GM13977 (cell line): ENCODE results near the gene SERPINE1.

Source experiments
- DNase-seq: peaks from one replicate; pipeline ENCODE4 v3.0.0; 2012; ENCODE audit warnings: low spot score
- CTCF ChIP-seq: IDR thresholded peaks from 2 replicates; pipeline ENCODE4 v1.5.1; 2012; ENCODE audit warnings: mild to moderate bottlenecking, control low read depth; ENCODE audit not compliant: insufficient read depth; ENCODE audit errors: extremely low read depth, missing control alignments
- in situ Hi-C: fragments of 300-500 bp; cut with MboI; formaldehyde crosslinking; loops from one replicate; pipeline ENCODE4 v1.12.0; 2022; ENCODE audit warnings: low sequenced_read_pairs, low pct_unique_long_range_greater_than_20kb, mixed read lengths, inconsistent platforms; ENCODE audit not compliant: unreplicated experiment

SERPINE1 gene

GRCh38 chr7:101167645-101168411 is 40.9 kb downstream of the SERPINE1 start:
- DNase-seq = no peak
- in situ Hi-C loops = no loop called here
- TF ChIP-seq CTCF = no peak

GRCh38 chr7:101168412-101169049 is 41.6 kb downstream of the SERPINE1 start:
- TF ChIP-seq CTCF = no peak
- DNase-seq = no peak
- in situ Hi-C loops = no loop called here

- no peak for DNase-seq
- no peak for TF ChIP-seq CTCF
- in situ Hi-C loops = no loop called here
Observed at GRCh38 chr7:101169110-101169837, 42.4 kb downstream of the SERPINE1 start.

- peak; percentile 95 for TF ChIP-seq CTCF
- in situ Hi-C loops = no loop called here
- DNase-seq = peak; percentile 81
Observed at GRCh38 chr7:101169838-101170551, 43.1 kb downstream of the SERPINE1 start.

GRCh38 chr7:101170617-101171441 is 43.9 kb downstream of the SERPINE1 start:
- no peak for DNase-seq
- in situ Hi-C loops = no loop called here
- no peak for TF ChIP-seq CTCF

GRCh38 chr7:101171442-101171837 is 44.5 kb downstream of the SERPINE1 start:
- no peak for DNase-seq
- in situ Hi-C loops = no loop called here
- TF ChIP-seq CTCF = no peak
